Sigmoid colon (tissue), 4 donors: ENCODE results near the gene CHM.

Source experiments
- CTCF ChIP-seq, 4 experiments: fragments of 450-650 bp in 3 of 4; fragments of 200-600 bp in 1 of 4; IDR thresholded peaks; one replicate each; pipeline ENCODE4 v1.5.1; 2016 to 2019; ENCODE audit warnings: antibody characterized with exemption in 4 of 4, mild to moderate bottlenecking in 3 of 4, moderate library complexity in 2 of 4
- EP300 ChIP-seq, 4 donors: sonication (generic); formaldehyde crosslinking; IDR thresholded peaks; one replicate each; pipeline ENCODE4 v1.6.1; 2017; ENCODE audit warnings: antibody characterized with exemption in 4 of 4
- POLR2A ChIP-seq, 2 donors: fragments of 450-650 bp; IDR thresholded peaks; one replicate each; pipeline ENCODE4 v1.6.1; 2016; ENCODE audit warnings: antibody characterized with exemption in 2 of 2, mild to moderate bottlenecking in 2 of 2, moderate library complexity in 2 of 2
- POLR2AphosphoS5 ChIP-seq, 4 donors: sonication (generic); formaldehyde crosslinking; IDR thresholded peaks; one replicate each; pipeline ENCODE4 v1.6.1; 2017; ENCODE audit warnings: antibody characterized with exemption in 4 of 4

- TF ChIP-seq CTCF (IDR thresholded peaks at IDR 0.05), result no peak
- TF ChIP-seq POLR2A (IDR thresholded peaks at IDR 0.05), result no peak
- TF ChIP-seq EP300 (IDR thresholded peaks at IDR 0.05), result no peak
- TF ChIP-seq POLR2AphosphoS5 (IDR thresholded peaks at IDR 0.05), result no peak
Measured at GRCh38 chrX:85996555-85996954, 50.8 kb downstream of the CHM start.
